Smooth muscle cell (in vitro differentiated cells): Measurements from ENCODE around the gene TGFB2. TPM values are rescaled to one million over a fixed set of nuclear protein-coding genes. Genes with fewer than 3 reads are reported as not detected.

Experiments
- DNase-seq: peaks from one replicate; lab custom pipeline; 2025; ENCODE audit not compliant: unreplicated experiment; lab: John Stamatoyannopoulos, UW
- H2AFZ ChIP-seq: fragments of 200-600 bp; sonication (generic); 2 replicates; pipeline ENCODE4 v1.6.0; 2016; ENCODE audit warnings: antibody characterized with exemption, low read depth, mild to moderate bottlenecking
- H3F3A ChIP-seq: fragments of 200-600 bp; sonication (generic); 2 replicates; pipeline ENCODE4 v1.6.0; 2017; ENCODE audit warnings: antibody characterized with exemption, low read depth
- H3K27ac ChIP-seq: fragments of 200-600 bp; sonication (generic); 2 replicates; pipeline ENCODE4 v1.5.1; 2016; ENCODE audit warnings: low read depth, mild to moderate bottlenecking
- H3K27me3 ChIP-seq: fragments of 200-600 bp; sonication (generic); 2 replicates; pipeline ENCODE4 v1.6.1; 2016; ENCODE audit warnings: low read depth, mild to moderate bottlenecking
- H3K36me3 ChIP-seq: fragments of 200-600 bp; sonication (generic); 2 replicates; pipeline ENCODE4 v1.5.1; 2016; ENCODE audit warnings: low read depth
- H3K4me1 ChIP-seq: fragments of 200-600 bp; sonication (generic); 2 replicates; pipeline ENCODE4 v1.5.1; 2016; ENCODE audit warnings: low read depth
- H3K4me2 ChIP-seq: fragments of 200-600 bp; sonication (generic); 2 replicates; pipeline ENCODE4 v1.6.0; 2016; ENCODE audit warnings: mild to moderate bottlenecking
- H3K4me3 ChIP-seq: fragments of 200-600 bp; sonication (generic); 2 replicates; pipeline ENCODE4 v1.5.1; 2016; ENCODE audit warnings: mild to moderate bottlenecking
- H3K79me2 ChIP-seq: fragments of 200-600 bp; sonication (generic); 2 replicates; pipeline ENCODE4 v1.6.0; 2016; ENCODE audit warnings: low read depth, mild to moderate bottlenecking
- H3K9ac ChIP-seq: fragments of 200-600 bp; sonication (generic); 2 replicates; pipeline ENCODE4 v1.6.0; 2016; ENCODE audit warnings: low read depth
- H3K9me3 ChIP-seq: fragments of 200-600 bp; sonication (generic); replicated peaks from 2 replicates; pipeline ENCODE4 v1.5.1; 2016; ENCODE audit warnings: low read depth
- H4K20me1 ChIP-seq: fragments of 200-600 bp; sonication (generic); 2 replicates; pipeline ENCODE4 v1.6.0; 2016; ENCODE audit warnings: low read depth
- WGBS: methylation state at CpG from one replicate; pipeline ENCODE4 v1.1.7; 2016; ENCODE audit warnings: low lambda C conversion rate; 5-methylcytosine and 5-hydroxymethylcytosine counted together
- polyA plus RNA-seq: library from polyadenylated mRNA; unstranded; fragments of >200 nt; fragmentation: Nextera tagmentation; extraction: Ambion mirVana; gene quantifications from 2 replicates; pipeline ENCODE4 v1.2.1, GENCODE V29; 2016
- total RNA-seq: library from RNA; depleted of rRNA; stranded (reverse); fragments of >200 nt; gene quantifications from 2 replicates; pipeline ENCODE4 v1.2.3, GENCODE V29; 2014
- TF ChIP-seq, protein P1 (sequence below): fragments of 200-600 bp; sonication (generic); IDR thresholded peaks from 2 replicates; pipeline ENCODE4 v1.5.1; 2017; ENCODE audit warnings: borderline replicate concordance, mild to moderate bottlenecking, antibody characterized with exemption; ENCODE audit not compliant: insufficient read depth, poor library complexity, severe bottlenecking

The TGFB2 gene
- total RNA-seq (63.3 and 76.5 TPM in 2 replicates), polyA plus RNA-seq (25.6 and 29.1 TPM in 2 replicates)

DNA sequence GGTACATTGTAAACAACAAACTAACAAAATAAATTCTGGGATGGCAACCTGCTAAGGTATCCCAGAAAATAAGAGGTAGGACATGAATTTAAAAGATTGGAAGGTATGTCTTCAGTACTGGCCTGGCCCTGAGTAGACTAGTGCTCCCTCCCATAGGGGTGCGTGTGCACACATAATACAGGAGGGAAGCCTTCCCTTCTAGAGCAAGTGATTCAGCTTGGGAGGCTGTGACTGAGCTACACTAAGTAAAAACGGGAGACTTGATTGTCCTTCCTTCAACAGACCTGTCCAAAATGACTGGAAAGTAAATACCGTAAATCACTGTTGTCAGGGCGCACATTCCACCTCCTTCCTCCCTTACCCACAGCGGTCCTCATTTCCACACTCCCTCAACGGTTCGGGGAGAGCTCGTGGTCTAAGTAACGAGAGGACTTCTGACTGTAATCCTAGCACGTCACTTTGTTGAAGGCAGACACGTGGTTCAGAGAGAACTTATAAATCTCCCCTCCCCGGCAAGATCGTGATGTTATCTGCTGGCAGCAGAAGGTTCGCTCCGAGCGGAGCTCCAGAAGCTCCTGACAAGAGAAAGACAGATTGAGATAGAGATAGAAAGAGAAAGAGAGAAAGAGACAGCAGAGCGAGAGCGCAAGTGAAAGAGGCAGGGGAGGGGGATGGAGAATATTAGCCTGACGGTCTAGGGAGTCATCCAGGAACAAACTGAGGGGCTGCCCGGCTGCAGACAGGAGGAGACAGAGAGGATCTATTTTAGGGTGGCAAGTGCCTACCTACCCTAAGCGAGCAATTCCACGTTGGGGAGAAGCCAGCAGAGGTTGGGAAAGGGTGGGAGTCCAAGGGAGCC is at the start of gene TGFB2:
TSS of gene TGFB2 (plus strand) at position 523 of the 859 bp plus-strand sequence. CDS start 1,366 bp downstream, outside the sequence.
- Histone ChIP-seq H3K27ac (peak within 1 kb of the TSS; percentile 66), H3K4me1 (no peaks in the 10 kb centered on the region), H3K9me3 (no peaks in the 10 kb centered on the region), H2AFZ (peak within 1 kb of the TSS; percentile 69), H4K20me1 (no peaks in the 10 kb centered on the region), H3F3A (peaks cover 12% of the 10 kb centered on the region), H3K79me2 (peaks cover 18% of the 10 kb centered on the region), H3K4me3 (peak within 1 kb of the TSS; percentile 65), H3K27me3 (no peaks in the 10 kb centered on the region), H3K36me3 (no peaks in the 10 kb centered on the region), H3K4me2 (peak within 1 kb of the TSS; percentile 95), H3K9ac (peak within 1 kb of the TSS; percentile 69)
- TF ChIP-seq, protein P1, sequence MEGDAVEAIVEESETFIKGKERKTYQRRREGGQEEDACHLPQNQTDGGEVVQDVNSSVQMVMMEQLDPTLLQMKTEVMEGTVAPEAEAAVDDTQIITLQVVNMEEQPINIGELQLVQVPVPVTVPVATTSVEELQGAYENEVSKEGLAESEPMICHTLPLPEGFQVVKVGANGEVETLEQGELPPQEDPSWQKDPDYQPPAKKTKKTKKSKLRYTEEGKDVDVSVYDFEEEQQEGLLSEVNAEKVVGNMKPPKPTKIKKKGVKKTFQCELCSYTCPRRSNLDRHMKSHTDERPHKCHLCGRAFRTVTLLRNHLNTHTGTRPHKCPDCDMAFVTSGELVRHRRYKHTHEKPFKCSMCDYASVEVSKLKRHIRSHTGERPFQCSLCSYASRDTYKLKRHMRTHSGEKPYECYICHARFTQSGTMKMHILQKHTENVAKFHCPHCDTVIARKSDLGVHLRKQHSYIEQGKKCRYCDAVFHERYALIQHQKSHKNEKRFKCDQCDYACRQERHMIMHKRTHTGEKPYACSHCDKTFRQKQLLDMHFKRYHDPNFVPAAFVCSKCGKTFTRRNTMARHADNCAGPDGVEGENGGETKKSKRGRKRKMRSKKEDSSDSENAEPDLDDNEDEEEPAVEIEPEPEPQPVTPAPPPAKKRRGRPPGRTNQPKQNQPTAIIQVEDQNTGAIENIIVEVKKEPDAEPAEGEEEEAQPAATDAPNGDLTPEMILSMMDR, result no peak
- DNase-seq, result no peak
- WGBS, result 5% methylated on average over 22 of the region's 22 CpGs

DNA sequence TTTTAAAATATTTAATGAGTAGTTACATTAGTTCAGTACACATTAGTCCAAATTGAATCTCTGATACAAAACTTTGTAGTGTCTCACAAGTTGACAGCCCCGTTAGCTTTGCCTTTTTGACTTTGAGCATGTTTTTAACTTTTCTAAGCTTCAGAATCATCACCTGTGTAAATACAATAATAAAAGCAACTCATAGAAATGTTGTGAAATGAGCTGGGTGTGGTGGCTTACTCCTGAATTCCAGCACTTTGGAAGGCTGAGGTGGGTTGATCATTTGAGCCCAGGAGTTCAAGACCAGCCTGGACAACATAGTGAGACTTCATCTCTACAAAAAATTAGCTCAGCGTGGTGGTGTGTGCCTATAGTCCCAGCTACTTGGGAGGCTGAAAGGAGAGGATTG is 49.0 kb upstream of the TGFB2 start:
- Histone ChIP-seq H3K4me2 (no peak overlapping the region), H4K20me1 (peaks cover 43% of the 10 kb centered on the region), H2AFZ (no peak overlapping the region), H3K4me1 (peaks cover 2% of the 10 kb centered on the region), H3K27me3 (no peaks in the 10 kb centered on the region), H3K4me3 (no peak overlapping the region), H3K9me3 (no peaks in the 10 kb centered on the region), H3K79me2 (peaks cover 18% of the 10 kb centered on the region), H3K27ac (no peak overlapping the region), H3K36me3 (peaks cover 8% of the 10 kb centered on the region), H3K9ac (no peak overlapping the region), H3F3A (no peaks in the 10 kb centered on the region)
- no peak for DNase-seq
- TF ChIP-seq, protein P1, result no peak
- 96% methylated on average over 2 of the region's 2 CpGs for WGBS

DNA sequence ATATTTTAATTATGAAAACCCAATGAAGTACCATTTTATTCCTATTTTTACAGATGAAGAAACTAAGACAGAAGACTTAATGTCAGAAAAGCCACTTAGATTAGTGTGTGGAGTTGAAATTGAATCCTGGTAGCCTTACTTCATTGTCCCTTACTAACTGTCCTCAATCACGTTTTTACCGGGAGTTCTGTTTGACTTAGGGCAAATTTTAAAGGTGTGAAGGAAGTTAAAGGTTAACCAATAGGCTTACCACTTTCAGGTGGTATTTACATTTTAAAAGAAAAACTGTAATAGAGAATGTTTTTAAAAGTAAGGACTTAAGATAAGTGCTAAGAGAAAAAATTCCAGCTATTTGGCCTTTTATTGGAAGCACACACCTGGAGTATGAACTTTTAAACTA is 47.7 kb upstream of the TGFB2 start:
- Histone ChIP-seq H3K9ac (no peak overlapping the region), H4K20me1 (peaks cover 34% of the 10 kb centered on the region), H3F3A (no peaks in the 10 kb centered on the region), H3K36me3 (peaks cover 8% of the 10 kb centered on the region), H2AFZ (no peak overlapping the region), H3K27ac (no peak overlapping the region), H3K4me2 (no peak overlapping the region), H3K79me2 (peaks cover 18% of the 10 kb centered on the region), H3K27me3 (no peaks in the 10 kb centered on the region), H3K4me3 (no peak overlapping the region), H3K9me3 (no peaks in the 10 kb centered on the region), H3K4me1 (peaks cover 5% of the 10 kb centered on the region)
- TF ChIP-seq, protein P1, result no peak
- DNase-seq, result no peak
- 57% methylated on average over 2 of the region's 2 CpGs for WGBS
